ENCODE results near the gene KITLG.
"Not testable (repeated sequence)": the region's sequence is repeated elsewhere in the genome, so short reads cannot be mapped to it uniquely, and the experiment has no call there.

KITLG gene

DNA sequence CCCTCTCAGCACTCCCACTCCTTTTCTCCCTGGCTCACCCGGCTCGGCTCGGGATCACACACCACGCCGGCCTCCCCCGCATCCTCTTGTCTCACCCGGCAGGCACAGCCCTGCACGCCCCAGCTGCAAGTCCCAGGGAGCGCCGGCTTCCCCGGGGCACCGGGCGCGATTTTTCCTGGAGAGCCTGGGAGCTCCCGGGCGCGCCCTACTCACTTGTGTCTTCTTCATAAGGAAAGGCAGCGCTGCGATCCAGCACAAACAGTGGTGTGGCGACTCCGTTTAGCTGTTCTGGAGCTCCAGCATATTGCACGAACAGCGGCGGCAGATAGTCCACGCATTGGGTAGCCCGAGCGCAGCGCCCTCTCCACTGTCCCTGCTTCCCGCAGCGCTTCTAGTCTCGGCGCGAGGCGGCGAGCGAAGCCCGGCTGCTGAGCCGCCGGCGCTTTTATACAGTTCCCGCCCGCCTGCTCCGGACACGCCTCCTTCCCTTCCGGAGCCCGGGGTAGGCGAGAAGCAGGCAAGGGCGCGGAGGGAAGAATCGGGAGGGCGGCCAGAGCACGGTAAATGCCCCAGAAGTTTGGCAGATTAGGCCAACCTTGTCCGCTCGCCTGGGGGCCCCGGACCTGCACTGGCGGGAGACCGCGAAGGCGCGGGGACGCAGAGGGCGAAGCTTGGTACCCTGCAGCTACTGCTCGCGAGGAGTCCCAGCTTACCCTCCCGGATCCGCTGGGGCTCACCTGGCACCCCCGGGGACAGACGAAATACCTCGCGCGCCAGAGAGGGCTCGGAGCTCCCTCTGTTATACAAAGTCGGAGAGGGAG is at the start of gene KITLG:
KITLG (minus strand) TSS at position 421 of the 821 bp plus-strand sequence; CDS start at position 228, 193 bp downstream.
- DNase-seq, result peak; percentile 89

- no peak for DNase-seq
Measured at GRCh38 chr12:88628856-88629509, 48.7 kb upstream of the KITLG start.

DNA sequence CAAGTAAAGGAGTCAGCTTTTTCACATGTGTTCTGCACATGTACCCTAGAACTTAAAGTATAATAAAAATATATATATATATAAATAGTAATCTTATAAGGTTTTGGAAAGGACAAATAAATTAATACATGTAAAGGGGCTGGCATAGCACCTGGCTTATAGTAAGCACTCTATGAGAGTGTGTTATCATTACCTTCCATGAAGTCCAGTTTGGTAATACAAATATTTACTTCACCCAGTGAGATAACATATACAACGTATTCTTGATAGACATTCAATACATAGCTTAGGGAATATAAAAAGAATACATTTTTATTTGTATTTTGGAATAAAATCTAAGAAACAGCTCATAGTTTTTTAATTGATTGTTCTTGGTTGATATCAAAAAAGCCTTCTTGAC is 47.8 kb upstream of the KITLG start:
- not testable (repeated sequence) for DNase-seq

GRCh38 chr12:88627501-88627900 is 47.2 kb upstream of the KITLG start:
- DNase-seq, result no peak

GRCh38 chr12:88625356-88625755 is 45.1 kb upstream of the KITLG start:
- no peak for DNase-seq

DNA sequence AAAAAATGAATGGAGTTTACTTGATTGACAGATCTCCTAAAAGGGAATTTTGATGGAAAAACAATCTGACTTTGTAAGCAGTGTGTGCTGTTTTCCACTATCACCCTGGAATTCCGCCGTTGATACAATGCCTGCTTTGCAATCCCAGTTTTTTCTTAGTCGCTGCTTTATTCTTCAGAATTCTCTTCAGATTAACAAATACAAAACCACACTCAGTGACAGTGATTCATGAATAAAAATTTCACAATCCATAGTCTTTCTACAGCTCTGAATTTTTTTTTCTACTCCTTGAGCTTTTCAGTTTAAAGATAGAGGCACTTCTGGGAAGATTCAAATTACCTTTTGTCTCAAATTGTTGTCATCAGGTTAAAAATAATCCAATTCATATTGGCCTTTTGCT is 44.6 kb upstream of the KITLG start:
- no peak for DNase-seq

DNA sequence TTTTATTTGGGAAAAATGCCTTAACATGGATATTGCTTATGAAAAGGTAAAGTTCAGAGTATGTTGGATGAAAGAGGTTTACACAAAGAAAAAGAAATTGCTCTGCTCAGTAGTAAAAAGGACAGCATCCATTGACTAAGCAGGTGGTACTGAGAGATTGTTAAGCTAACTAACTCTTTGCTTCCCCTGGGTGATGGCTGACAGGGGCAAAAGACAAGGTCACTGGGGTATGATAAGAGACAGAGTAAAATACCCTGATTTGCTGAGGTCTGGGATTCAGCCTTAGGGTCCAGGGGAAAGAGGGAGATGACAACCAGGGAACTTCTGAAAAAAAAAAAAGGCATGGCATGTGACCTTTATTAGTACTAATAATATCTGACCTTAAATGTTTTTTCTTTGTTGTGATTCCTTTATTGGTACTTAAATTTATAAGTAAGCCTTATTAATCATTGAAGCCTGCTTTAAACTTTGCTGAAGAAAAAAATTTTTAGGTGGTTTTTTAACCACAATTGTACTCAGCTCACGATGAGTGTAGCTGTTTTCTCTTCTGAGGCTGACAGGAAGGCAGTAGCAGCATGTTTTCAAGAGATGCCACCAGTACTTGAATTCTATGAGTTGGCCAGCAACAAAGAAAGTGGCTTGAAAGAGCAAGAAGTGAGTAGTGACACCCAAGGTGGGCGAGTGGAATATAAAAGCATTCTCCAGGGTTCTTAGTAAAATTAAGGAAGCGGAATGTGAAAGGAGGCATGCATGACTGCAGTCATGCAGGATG is 43.7 kb upstream of the KITLG start:
- DNase-seq, result no peak

- no peak for DNase-seq
Measured at GRCh38 chr12:88617352-88617751, 37.1 kb upstream of the KITLG start.

DNA sequence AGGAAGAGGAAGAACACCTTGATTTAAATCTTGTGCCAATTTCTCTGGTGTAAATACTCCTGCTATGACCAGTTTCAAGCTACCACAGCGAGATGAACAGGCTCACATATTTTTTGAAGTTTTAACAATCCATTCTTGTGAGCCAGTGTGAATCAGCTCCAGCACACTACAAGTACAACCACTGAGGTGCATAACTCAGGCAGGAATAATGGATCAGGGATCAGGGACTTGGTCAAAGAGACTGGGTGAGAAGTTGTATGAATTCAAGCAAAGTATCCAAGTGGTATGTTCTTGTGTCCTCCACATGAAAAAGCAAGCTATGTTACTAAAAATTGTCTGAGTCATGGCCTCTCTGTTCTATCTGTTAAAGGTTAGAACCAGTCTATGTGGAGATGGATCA is 35.2 kb upstream of the KITLG start:
- DNase-seq, result no peak

- no peak for DNase-seq
Measured at GRCh38 chr12:88604646-88605045, 24.4 kb upstream of the KITLG start.

DNA sequence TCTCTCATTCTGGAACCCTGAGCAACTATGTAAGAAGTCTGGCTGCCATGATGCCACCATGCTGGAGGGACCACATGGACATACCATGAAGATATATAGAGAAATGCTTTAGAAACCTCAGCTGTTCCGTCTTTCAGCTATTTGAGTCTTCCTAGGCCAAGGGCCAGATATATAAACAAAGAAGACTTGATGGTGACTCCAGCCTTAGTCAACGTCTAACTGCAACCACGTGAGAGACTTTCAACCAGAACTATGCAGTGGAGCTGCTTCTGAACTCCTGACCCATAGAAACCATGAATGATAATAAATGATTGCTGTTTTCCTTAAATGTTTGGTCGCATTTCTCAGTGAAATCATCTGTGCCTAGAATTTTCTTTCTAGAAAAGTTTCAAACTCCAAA is 20.0 kb upstream of the KITLG start:
- DNase-seq, result no peak

DNA sequence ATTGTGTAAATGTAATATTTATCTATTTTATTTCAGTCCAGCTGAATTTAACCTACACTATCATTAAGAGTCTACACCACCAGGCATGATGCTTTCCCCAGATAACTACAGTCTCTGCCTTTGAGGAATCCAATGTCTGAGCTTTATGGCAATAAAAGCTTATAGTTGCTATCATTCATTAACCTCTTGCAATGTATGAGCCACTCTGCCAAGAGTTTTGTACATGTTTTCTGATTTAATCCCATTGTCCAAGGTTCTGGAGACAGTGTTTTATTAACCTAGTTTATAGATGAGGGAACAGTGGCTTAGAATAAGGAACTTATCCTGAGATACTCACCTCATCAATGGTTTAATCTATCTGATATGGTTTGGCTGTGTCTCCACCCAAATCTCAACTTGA is 17.1 kb upstream of the KITLG start:
- DNase-seq, result no peak

DNA sequence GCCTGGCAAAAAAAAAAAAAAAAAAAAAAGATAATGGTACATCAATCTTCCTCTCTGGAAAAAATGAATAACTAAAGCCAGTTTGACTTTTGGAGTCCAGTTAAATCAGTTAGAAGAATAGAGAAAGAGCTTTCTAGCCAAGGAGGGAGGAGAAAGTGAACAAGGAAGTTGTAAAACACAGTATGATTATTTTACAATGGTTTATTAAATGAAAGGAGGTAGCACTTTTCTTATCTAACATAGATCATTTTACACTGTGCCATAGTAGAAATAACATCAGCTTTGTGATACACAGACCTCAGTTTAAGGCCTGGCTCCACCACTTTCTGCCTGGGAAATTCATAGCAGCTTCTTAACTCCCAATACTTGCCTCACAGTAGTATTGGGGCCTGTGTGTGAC is 15.4 kb upstream of the KITLG start:
- DNase-seq, result no peak

- DNase-seq, result no peak
Measured at GRCh38 chr12:88594780-88595179, 14.5 kb upstream of the KITLG start.

DNA sequence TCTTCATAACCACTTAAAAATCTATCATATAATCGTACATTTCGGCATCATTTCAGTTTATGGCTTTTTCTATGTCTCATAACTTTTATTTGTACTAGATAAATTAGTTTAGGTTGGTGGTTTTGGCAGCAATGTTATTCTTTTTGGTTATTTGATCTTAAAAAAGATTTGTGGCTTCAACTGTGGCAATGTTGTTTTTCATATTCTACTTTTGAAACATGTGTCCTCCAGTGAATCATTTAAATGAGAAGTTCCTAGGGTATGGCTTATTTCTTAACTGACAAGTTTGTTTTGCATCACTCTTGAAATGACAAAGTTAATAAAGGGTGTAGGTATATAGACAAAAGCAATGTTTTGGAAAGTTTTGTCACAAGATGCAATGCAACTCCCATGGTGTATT is 11.1 kb upstream of the KITLG start:
- no peak for DNase-seq

DNA sequence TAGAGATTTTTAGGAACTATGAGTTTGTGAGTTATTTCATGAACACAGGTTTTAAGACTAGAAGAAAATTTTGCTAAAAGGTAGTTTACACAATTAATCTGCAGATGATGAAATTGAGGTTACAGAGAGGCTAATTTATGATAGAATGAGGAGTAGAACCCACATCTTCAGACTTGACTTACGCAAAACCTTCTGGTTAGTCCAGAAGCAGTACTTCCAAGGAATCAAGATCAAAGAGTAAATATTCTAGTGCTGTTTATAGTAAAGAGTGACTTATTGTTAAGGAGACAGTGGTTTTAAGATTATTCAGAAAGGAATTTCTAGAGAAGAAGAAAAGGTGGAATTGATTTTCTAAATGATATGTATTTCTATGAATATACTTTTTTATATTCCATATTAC is 10.6 kb upstream of the KITLG start:
- no peak for DNase-seq

DNA sequence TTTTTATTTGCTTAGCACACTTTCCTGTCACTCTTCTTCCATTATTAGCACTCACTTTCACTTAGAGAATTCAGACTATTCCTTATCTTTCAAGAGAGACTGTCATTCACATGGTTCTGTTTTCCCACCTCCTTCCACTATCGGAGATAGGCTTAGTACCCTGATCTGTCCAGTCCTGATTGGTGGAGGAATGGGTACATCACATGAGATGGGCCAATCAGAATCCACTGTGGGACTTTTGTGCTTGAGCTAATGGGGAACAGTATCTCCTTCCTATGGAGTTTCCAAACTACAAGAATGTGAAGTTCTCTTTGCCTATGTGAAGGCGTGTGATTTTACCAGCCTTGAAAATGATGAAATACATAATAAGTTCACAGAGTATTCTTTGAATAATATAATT is 4.8 kb upstream of the KITLG start:
- no peak for DNase-seq

DNA sequence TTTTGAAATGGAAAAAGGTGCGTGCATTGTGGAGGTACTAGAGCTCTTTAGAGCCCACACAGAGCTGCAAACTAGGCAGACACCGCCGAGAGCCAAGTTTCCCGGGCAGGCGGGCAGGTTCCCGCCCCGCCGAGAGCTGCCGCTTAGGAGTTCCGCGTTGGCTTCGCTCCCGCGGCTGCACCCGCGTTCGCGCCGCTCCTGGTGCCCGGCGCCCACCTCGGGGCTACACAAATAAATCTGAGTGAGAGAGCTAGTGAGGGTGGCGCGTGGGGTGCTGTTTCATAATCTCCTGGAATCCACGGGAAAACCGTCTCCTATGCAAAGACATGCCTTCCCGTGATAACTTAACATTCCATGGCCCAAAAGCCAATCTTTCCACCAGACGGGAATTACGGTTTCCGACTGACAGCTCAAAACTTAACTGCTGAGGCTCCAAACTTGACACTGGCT is 645 bp downstream of the KITLG start:
- DNase-seq, result peak; percentile 48

- DNase-seq, result peak; percentile 63
Measured at GRCh38 chr12:88579161-88579517, 1.1 kb downstream of the KITLG start.

DNA sequence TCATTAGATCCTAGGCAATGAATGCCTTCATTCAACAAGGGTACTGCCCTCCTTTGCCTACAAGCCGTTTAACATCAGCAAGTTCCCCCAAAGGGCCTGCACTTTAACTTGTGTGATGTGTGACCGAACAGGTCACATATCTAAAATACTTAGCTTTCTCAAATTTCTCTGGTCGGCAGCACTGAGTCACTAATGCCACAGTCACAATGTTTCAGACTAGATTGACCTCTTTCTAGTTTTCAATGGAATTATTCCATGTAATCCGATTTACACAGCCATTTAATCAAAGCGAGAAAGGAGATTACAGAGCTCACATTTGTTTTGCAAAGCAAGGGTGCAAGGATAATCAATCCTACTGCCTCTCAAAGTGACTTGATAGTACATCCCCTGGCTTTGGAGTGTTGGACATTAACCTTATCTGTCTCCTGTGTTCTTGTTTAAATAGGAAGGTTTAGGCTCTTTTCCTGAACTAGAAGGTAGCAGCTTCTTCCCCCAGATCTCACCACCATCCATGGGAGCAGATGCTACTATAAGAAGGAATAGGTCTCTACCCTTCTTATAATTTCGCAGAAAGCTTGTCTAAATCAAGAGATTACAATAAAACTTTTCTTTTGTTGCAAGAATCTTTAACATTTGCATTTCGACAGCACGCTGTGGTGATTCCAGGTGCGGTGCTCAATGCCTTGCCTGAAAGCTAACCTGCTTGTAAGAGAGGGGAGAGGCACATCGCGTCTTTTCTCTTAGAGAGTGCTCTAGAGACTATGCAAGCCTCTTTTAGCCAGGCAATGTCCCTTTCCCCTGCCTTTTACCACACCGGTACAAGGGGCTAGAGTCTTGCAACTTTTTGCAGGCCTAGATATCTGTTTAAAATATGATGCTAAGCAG is 1.8 kb downstream of the KITLG start:
- DNase-seq, result peak; percentile 54

DNA sequence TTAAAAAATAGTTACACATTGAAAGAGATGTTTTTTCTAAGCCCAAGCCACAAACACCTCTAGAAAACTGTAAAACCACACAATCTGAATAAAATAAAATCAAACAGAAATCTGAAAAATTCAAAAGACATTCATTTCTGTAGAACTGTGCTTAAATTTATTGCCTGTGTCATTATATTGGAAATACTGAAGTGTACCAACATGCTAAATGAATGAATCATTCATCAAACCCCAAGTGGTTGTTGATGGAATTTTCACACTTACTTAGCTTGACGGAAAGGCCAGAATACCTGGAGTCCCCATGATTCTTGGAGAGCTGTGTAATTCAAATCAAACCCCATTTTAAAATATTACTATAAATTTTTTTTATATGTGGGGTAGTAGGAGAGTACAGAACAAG is 2.7 kb downstream of the KITLG start:
- DNase-seq, result peak; percentile 21

- DNase-seq, result no peak
Measured at GRCh38 chr12:88576866-88577265, 3.4 kb downstream of the KITLG start.
